ENCODE data around the gene APC2.

Gene APC2

GRCh38 chr19:1447944-1448343 is 2.0 kb upstream of the APC2 start:
- DNase-seq (ENCODE audit: low read depth), result no peak

GRCh38 chr19:1450735-1451731 is 1.1 kb downstream of the APC2 start:
- DNase-seq (ENCODE audit: low read depth), result no peak

- no peak for DNase-seq (ENCODE audit: low read depth)
Measured at GRCh38 chr19:1451916-1452801, 2.2 kb downstream of the APC2 start.

GRCh38 chr19:1452802-1453524 is 3.0 kb downstream of the APC2 start:
- no peak for DNase-seq (ENCODE audit: low read depth)

- DNase-seq (ENCODE audit: low read depth), result no peak
Measured at GRCh38 chr19:1453525-1454364, 3.8 kb downstream of the APC2 start.

GRCh38 chr19:1455002-1455335 is 5.0 kb downstream of the APC2 start:
- no peak for DNase-seq (ENCODE audit: low read depth)

GRCh38 chr19:1455336-1456120 is 5.6 kb downstream of the APC2 start:
- no peak for DNase-seq (ENCODE audit: low read depth)

- no peak for DNase-seq (ENCODE audit: low read depth)
Measured at GRCh38 chr19:1456121-1456900, 6.4 kb downstream of the APC2 start.

- no peak for DNase-seq (ENCODE audit: low read depth)
Measured at GRCh38 chr19:1457031-1457739, 7.3 kb downstream of the APC2 start.

- DNase-seq (ENCODE audit: low read depth), result no peak
Measured at GRCh38 chr19:1457892-1458291, 8.0 kb downstream of the APC2 start.

GRCh38 chr19:1459479-1459878 is 9.6 kb downstream of the APC2 start:
- DNase-seq (ENCODE audit: low read depth), result no peak

GRCh38 chr19:1460033-1460995 is 10.4 kb downstream of the APC2 start:
- no peak for DNase-seq (ENCODE audit: low read depth)

- no peak for DNase-seq (ENCODE audit: low read depth)
Measured at GRCh38 chr19:1461862-1462261, 11.9 kb downstream of the APC2 start.

GRCh38 chr19:1465191-1466016 is 15.5 kb downstream of the APC2 start:
- DNase-seq (ENCODE audit: low read depth), result no peak

GRCh38 chr19:1466018-1466460 is 16.1 kb downstream of the APC2 start:
- no peak for DNase-seq (ENCODE audit: low read depth)

GRCh38 chr19:1466461-1467214 is 16.7 kb downstream of the APC2 start:
- no peak for DNase-seq (ENCODE audit: low read depth)

Measured in HS-5 (cell line).